A204.1 (cell line): ENCODE data around the gene FBXW7.

Experiments
- FAIRE-seq: peaks from 2 replicates; lab custom pipeline; 2012; peaks lifted over from hg19 to GRCh38; lab: Jason Lieb, UNC

The FBXW7 gene

GRCh38 chr4:152510349-152511147, 25.3 kb downstream of the FBXW7 start:
- no peak for FAIRE-seq

- no peak for FAIRE-seq
Observed at GRCh38 chr4:152509595-152510225, 26.2 kb downstream of the FBXW7 start.

GRCh38 chr4:152508818-152509217, 27.1 kb downstream of the FBXW7 start:
- FAIRE-seq, result no peak

GRCh38 chr4:152508386-152508785, 27.5 kb downstream of the FBXW7 start:
- FAIRE-seq, result no peak

GRCh38 chr4:152503653-152504290, 32.1 kb downstream of the FBXW7 start:
- peak; percentile 47 for FAIRE-seq

GRCh38 chr4:152501846-152502536, 33.9 kb downstream of the FBXW7 start:
- no peak for FAIRE-seq

GRCh38 chr4:152500800-152501434, 35.0 kb downstream of the FBXW7 start:
- FAIRE-seq, result peak; percentile 97

- FAIRE-seq, result no peak
Observed at GRCh38 chr4:152500275-152500674, 35.6 kb downstream of the FBXW7 start.

- no peak for FAIRE-seq
Observed at GRCh38 chr4:152499344-152499743, 36.5 kb downstream of the FBXW7 start.

GRCh38 chr4:152494020-152494419, 41.9 kb downstream of the FBXW7 start:
- no peak for FAIRE-seq

- no peak for FAIRE-seq
Observed at GRCh38 chr4:152488246-152488645, 47.6 kb downstream of the FBXW7 start.

- no peak for FAIRE-seq
Observed at GRCh38 chr4:152486429-152487389, 49.2 kb downstream of the FBXW7 start.

- no peak for FAIRE-seq
Observed at GRCh38 chr4:152485726-152486276, 50.1 kb downstream of the FBXW7 start.

- no peak for FAIRE-seq
Observed at GRCh38 chr4:152482211-152482610, 53.7 kb downstream of the FBXW7 start.

- no peak for FAIRE-seq
Observed at GRCh38 chr4:152480901-152481300, 55.0 kb downstream of the FBXW7 start.

- no peak for FAIRE-seq
Observed at GRCh38 chr4:152480326-152480725, 55.6 kb downstream of the FBXW7 start.

- no peak for FAIRE-seq
Observed at GRCh38 chr4:152479428-152480026, 56.4 kb downstream of the FBXW7 start.

GRCh38 chr4:152478461-152479237, 57.2 kb downstream of the FBXW7 start:
- no peak for FAIRE-seq

- FAIRE-seq, result no peak
Observed at GRCh38 chr4:152476796-152477195, 59.1 kb downstream of the FBXW7 start.
